SH-SY5Y (cell line): ENCODE results near the gene PJA1.

Experiments used
- GATA2 ChIP-seq: IDR thresholded peaks from 2 replicates; pipeline ENCODE4 v1.6.1; 2011; ENCODE audit warnings: mild to moderate bottlenecking, low read depth, low read length
- GATA3 ChIP-seq: IDR thresholded peaks from 2 replicates; pipeline ENCODE4 v1.6.1; 2011; ENCODE audit warnings: low read depth, mild to moderate bottlenecking, low read length, moderate library complexity

GRCh38 chrX:69173906-69174305 lies 8.7 kb upstream of the PJA1 start:
- TF ChIP-seq GATA2 = no peak
- TF ChIP-seq GATA3 = no peak
